HepG2 (cell line): ENCODE results near the gene CPPED1. TPM values are rescaled to one million over a fixed set of nuclear protein-coding genes. Genes with fewer than 3 reads are reported as not detected.

ENCODE experiments used
- ATAC-seq: fragments of 200-7000 bp; cut with Tn5 transposase; 3 replicates; pipeline ENCODE4 v1.9.1; 2020; ENCODE audit warnings: mild to moderate bottlenecking, moderate library complexity
- BruUV-seq: library from RNA; stranded (reverse); fragments of 400-500 nt; replicated peaks from 2 replicates; lab custom pipeline; 2021; lab: Mats Ljungman, UMichigan
- CTCF ChIA-PET: fragments of 300-600 bp; formaldehyde crosslinking; extraction: SDS; loops from one replicate; lab custom pipeline; 2021; ENCODE audit warnings: low total read pairs, inconsistent platforms, low intra/inter-chr PET ratio; lab: Yijun Ruan, JAX
- POLR2A ChIA-PET: fragments of 350-600 bp; sonication (Branson Sonifier 250); formaldehyde crosslinking; loops from one replicate; lab custom pipeline; 2020; ENCODE audit warnings: antibody characterized with exemption, inconsistent platforms; lab: Yijun Ruan, JAX
- DNase-seq: peaks from one replicate; pipeline ENCODE4 v3.0.0-alpha.2; 2015; ENCODE audit warnings: low spot score
- FAIRE-seq: peaks from 3 replicates; lab custom pipeline; 2011; peaks lifted over from hg19 to GRCh38; lab: Jason Lieb, UNC
- H2AFZ ChIP-seq: one replicate; pipeline ENCODE4 v1.6.1; 2011; ENCODE audit warnings: low read length, inconsistent platforms
- H3K27ac ChIP-seq: fragments of 300-600 bp; 3 replicates; pipeline ENCODE4 v1.8.0; 2011; ENCODE audit warnings: mixed run types, mild to moderate bottlenecking, mixed read lengths, low read length, inconsistent platforms; ENCODE audit not compliant: insufficient read depth; ENCODE audit errors: extremely low read length
- H3K27me3 ChIP-seq, 2 experiments: fragments of 200-600 bp in 1 of 2; 2 replicates in 1 of 2; 3 replicates in 1 of 2; pipeline versions ENCODE4 v1.6.0 to v1.8.0; 2011; ENCODE audit warnings: low read length in 2 of 2, mild to moderate bottlenecking in 2 of 2, moderate library complexity in 2 of 2, inconsistent platforms in 1 of 2; ENCODE audit not compliant: insufficient read depth in 2 of 2, control insufficient read depth in 1 of 2
- H3K36me3 ChIP-seq, 2 experiments: fragments of 200-600 bp in 1 of 2; replicated peaks in 1 of 2; 2 replicates in 1 of 2; 3 replicates in 1 of 2; pipeline versions ENCODE4 v1.5.1 to v1.8.0; 2011; ENCODE audit warnings: low read length in 2 of 2, inconsistent platforms in 1 of 2; ENCODE audit not compliant: insufficient read depth in 2 of 2, control insufficient read depth in 1 of 2
- H3K4me1 ChIP-seq: 2 replicates; pipeline ENCODE4 v1.5.1; 2012; ENCODE audit warnings: low read length, inconsistent platforms; ENCODE audit not compliant: insufficient read depth
- H3K4me2 ChIP-seq: 2 replicates; pipeline ENCODE4 v1.6.0; 2011; ENCODE audit warnings: low read depth, low read length, inconsistent platforms
- H3K4me3 ChIP-seq, 3 experiments: fragments of 200-600 bp in 1 of 3; sonication (generic), shearing (Covaris generic) in 1 of 3; replicated peaks in 1 of 3; 2 replicates each; pipeline ENCODE4 v1.5.1; 2011 to 2016; ENCODE audit warnings: low read length in 3 of 3, inconsistent platforms in 2 of 3, low read depth in 2 of 3, mild to moderate bottlenecking in 2 of 3, control low read depth in 1 of 3, mixed read lengths in 1 of 3; ENCODE audit not compliant: insufficient read depth in 1 of 3
- H3K79me2 ChIP-seq: one replicate; pipeline ENCODE4 v1.6.1; 2011; ENCODE audit warnings: low read length, inconsistent platforms; ENCODE audit not compliant: insufficient read depth
- H3K9ac ChIP-seq: 2 replicates; pipeline ENCODE4 v1.6.0; 2011; ENCODE audit warnings: mild to moderate bottlenecking, low read depth, low read length, inconsistent platforms; ENCODE audit not compliant: insufficient read depth
- H3K9me3 ChIP-seq: 2 replicates; pipeline ENCODE4 v1.5.1; 2012; ENCODE audit warnings: mild to moderate bottlenecking, low read length
- H4K20me1 ChIP-seq: 2 replicates; pipeline ENCODE4 v1.6.0; 2011; ENCODE audit warnings: inconsistent platforms, mild to moderate bottlenecking, low read length, moderate library complexity; ENCODE audit not compliant: insufficient read depth
- ATF7 ChIP-seq, 2 experiments: fragments of 450-650 bp in 1 of 2; sonication (generic) in 1 of 2; formaldehyde crosslinking in 1 of 2; IDR thresholded peaks; 2 replicates each; pipeline versions ENCODE4 v1.4.0 to v1.6.1; 2016 to 2020; ENCODE audit warnings: antibody characterized with exemption in 1 of 2, mild to moderate bottlenecking in 1 of 2, missing genetic modification reagents in 1 of 2
- CSRNP1 ChIP-seq: sonication (generic); formaldehyde crosslinking; IDR thresholded peaks from 2 replicates; pipeline ENCODE4 v1.8.1; 2023; ENCODE audit warnings: mild to moderate bottlenecking, missing genetic modification reagents
- FLYWCH1 ChIP-seq: sonication (generic); formaldehyde crosslinking; IDR thresholded peaks from 2 replicates; pipeline ENCODE4 v1.8.1; 2023; ENCODE audit warnings: mild to moderate bottlenecking, missing genetic modification reagents
- GPN1 ChIP-seq: sonication (generic); formaldehyde crosslinking; IDR thresholded peaks from 2 replicates; pipeline ENCODE4 v1.5.1; 2020; ENCODE audit warnings: missing genetic modification reagents, borderline replicate concordance
- GTF3A ChIP-seq: sonication (generic); formaldehyde crosslinking; conservative IDR thresholded peaks from 2 replicates; pipeline ENCODE4 v1.4.0; 2020; ENCODE audit warnings: mild to moderate bottlenecking, missing genetic modification reagents
- ZNF329 ChIP-seq: sonication (generic); formaldehyde crosslinking; IDR thresholded peaks from 2 replicates; pipeline ENCODE4 v1.9.0; 2021; ENCODE audit warnings: low read depth, mild to moderate bottlenecking, missing genetic modification reagents
- ZNF343 ChIP-seq: sonication (generic); formaldehyde crosslinking; IDR thresholded peaks from 2 replicates; pipeline ENCODE4 v1.4.0; 2020; ENCODE audit warnings: mild to moderate bottlenecking, missing genetic modification reagents
- WGBS: methylation state at CpG from one replicate; pipeline ENCODE4 v1.1.6; 2017; ENCODE audit warnings: low lambda C conversion rate; 5-methylcytosine and 5-hydroxymethylcytosine counted together
- in situ Hi-C: cut with HindIII; loops from 2 replicates; pipeline ENCODE4 v1.10.0; 2017; ENCODE audit warnings: low pct_unique_long_range_greater_than_20kb; ENCODE audit not compliant: extremely low pct_ligation_motif_present
- intact Hi-C: fragments of 100-400 bp; cut with micrococcal nuclease; formaldehyde crosslinking; loops from one replicate; pipeline ENCODE4 v1.10.0; 2022; ENCODE audit not compliant: unreplicated experiment
- polyA plus RNA-seq, 8 experiments: library from polyadenylated mRNA; depleted of rRNA in 3 of 8; stranded (reverse) in 7 of 8; unstranded in 1 of 8; fragments of >200 nt; fragmentation: Illumina TruSeq in 4 of 8; extraction: Trizol in 4 of 8; gene quantifications; 2 replicates each; pipeline versions ENCODE4 v1.2.1 to v1.2.3, GENCODE V29; 2011 to 2016; ENCODE audit warnings: low read depth in 4 of 8, missing spikeins in 1 of 8, mixed read lengths in 1 of 8; ENCODE audit not compliant: insufficient read depth in 1 of 8
- total RNA-seq, 5 experiments: library from RNA; depleted of rRNA; stranded (reverse); fragments of >200 nt; fragmentation: Illumina TruSeq; extraction: Trizol; gene quantifications; 2 replicates each; pipeline ENCODE4 v1.2.3, GENCODE V29; 2016; ENCODE audit warnings: low read depth in 1 of 5

The CPPED1 gene
- total and polyA plus RNA-seq, 2 of the 13 experiments (the other 11 are each of a cell fraction or from before 2014, with no cell fraction given) = 66.6 to 71.3 TPM

- ATAC-seq (no peak), FAIRE-seq (no peak), DNase-seq (no peak)
- BruUV-seq = no TSS peak
- in situ Hi-C loops (no loop called here), intact Hi-C loops (no loop called here)
- Histone ChIP-seq H3K4me2 (no peak overlapping the region), H3K36me3 (peaks cover 25 to 71% of the 10 kb centered on the region in 2 experiments), H3K9me3 (peaks cover 10% of the 10 kb centered on the region), H3K79me2 (peaks cover 44% of the 10 kb centered on the region), H3K9ac (no peak overlapping the region), H4K20me1 (peaks cover 7% of the 10 kb centered on the region), H3K27ac (no peak overlapping the region), H2AFZ (no peak overlapping the region), H3K4me3 (no peak overlapping the region), H3K27me3 (no peaks in the 10 kb centered on the region), H3K4me1 (no peaks in the 10 kb centered on the region)
- POLR2A ChIA-PET = interaction anchor here (0.8 kb wide), 1 partner anchor 22 kb away, joined by 3 read pairs; the partner anchor contains the start of gene CPPED1
- CTCF ChIA-PET = no interaction called here
- 96% methylated on average over 8 of the region's 8 CpGs for WGBS
- no peak for TF ChIP-seq GTF3A (CRISPR knock-in tag)
- 0 out of 2 replicates have a peak, but pooled peaks have one; percentile 32 for TF ChIP-seq FLYWCH1 (CRISPR knock-in tag)
- TF ChIP-seq, all 625 proteins: peak for 1
Observed at GRCh38 chr16:12781777-12782176, 21.9 kb downstream of the CPPED1 start.

GRCh38 chr16:12780467-12780866 lies 23.2 kb downstream of the CPPED1 start:
- 66% methylated on average over 2 of the region's 2 CpGs for WGBS
- intact Hi-C loops = no loop called here
- no peak overlapping the region for H3K27ac ChIP-seq
- no peak; the same call in 2 of the 3 replicates for ATAC-seq
- in situ Hi-C loops = no loop called here
- H3K79me2 ChIP-seq = peaks cover 32% of the 10 kb centered on the region
- H3K9me3 ChIP-seq = peaks cover 10% of the 10 kb centered on the region
- H3K36me3 ChIP-seq = peaks cover 31 to 74% of the 10 kb centered on the region in 2 experiments
- POLR2A ChIA-PET = no interaction called here
- FAIRE-seq = no peak
- H3K27me3 ChIP-seq = no peaks in the 10 kb centered on the region
- no peak overlapping the region for H2AFZ ChIP-seq
- no TSS peak for BruUV-seq
- H3K4me2 ChIP-seq = no peak overlapping the region
- no peak overlapping the region for H3K4me3 ChIP-seq
- H3K9ac ChIP-seq = no peak overlapping the region
- peaks cover 7% of the 10 kb centered on the region; the same call in 1 of the 2 replicates for H4K20me1 ChIP-seq
- CTCF ChIA-PET = no interaction called here
- TF ChIP-seq ATF7 (IDR thresholded peaks at IDR 0.05) (no peak), ATF7 (CRISPR knock-in tag; IDR thresholded peaks at IDR 0.05) (no peak), CSRNP1 (CRISPR knock-in tag) (no peak), GPN1 (CRISPR knock-in tag) (no peak), ZNF329 (peak; percentile 96), ZNF343 (no peak)
- no peaks in the 10 kb centered on the region for H3K4me1 ChIP-seq
- no peak for DNase-seq
